PC-9 (cell line): ENCODE measurements around the gene RHOT1. TPM values are rescaled to one million over a fixed set of nuclear protein-coding genes. Genes with fewer than 3 reads are reported as not detected.

Experiments used
- BruUV-seq: library from RNA; stranded (reverse); fragments of 400-500 nt; replicated peaks from 2 replicates; lab custom pipeline; 2021; lab: Mats Ljungman, UMichigan
- CTCF ChIA-PET: fragments of 300-600 bp; sonication (Branson Sonifier 250); formaldehyde crosslinking; loops from one replicate; lab custom pipeline; 2022; ENCODE audit warnings: antibody characterized with exemption; lab: Charles Lee
- POLR2A ChIA-PET: fragments of 300-600 bp; sonication (Branson Sonifier 250); formaldehyde crosslinking; loops from one replicate; lab custom pipeline; 2022; ENCODE audit warnings: antibody characterized with exemption; ENCODE audit not compliant: unreplicated experiment; lab: Charles Lee
- DNase-seq, 2 experiments: peaks; one replicate each; pipeline versions ENCODE4 v3.0.0 to v3.0.0-alpha.2; 2015 to 2022; ENCODE audit warnings: mixed read lengths in 1 of 2
- H2AFZ ChIP-seq: fragments of 200-600 bp; sonication (generic); 2 replicates; pipeline ENCODE4 v1.8.1; 2017; ENCODE audit warnings: antibody characterized with exemption
- H3F3A ChIP-seq: fragments of 200-600 bp; sonication (generic); 2 replicates; pipeline ENCODE4 v1.8.1; 2017; ENCODE audit warnings: antibody characterized with exemption, mild to moderate bottlenecking, low read depth; ENCODE audit not compliant: insufficient read depth
- H3K27ac ChIP-seq: fragments of 200-600 bp; sonication (generic); 2 replicates; pipeline ENCODE4 v1.6.1; 2016; ENCODE audit warnings: mixed run types
- H3K27me3 ChIP-seq: fragments of 200-600 bp; sonication (generic); 2 replicates; pipeline ENCODE4 v1.6.1; 2016; ENCODE audit warnings: low read depth, mixed run types; ENCODE audit not compliant: insufficient read depth
- H3K36me3 ChIP-seq: fragments of 200-600 bp; sonication (generic); 2 replicates; pipeline ENCODE4 v1.6.1; 2016; ENCODE audit warnings: low read depth, mixed run types
- H3K4me1 ChIP-seq: fragments of 200-600 bp; sonication (generic); replicated peaks from 2 replicates; pipeline ENCODE4 v1.6.1; 2016; ENCODE audit warnings: mixed run types; ENCODE audit not compliant: insufficient read depth
- H3K4me2 ChIP-seq: fragments of 200-600 bp; sonication (generic); 2 replicates; pipeline ENCODE4 v1.6.1; 2017; ENCODE audit warnings: mixed run types
- H3K4me3 ChIP-seq: fragments of 200-600 bp; sonication (generic); 2 replicates; pipeline ENCODE4 v1.6.1; 2016; ENCODE audit warnings: mixed run types
- H3K79me2 ChIP-seq: fragments of 200-600 bp; sonication (generic); 2 replicates; pipeline ENCODE4 v1.6.1; 2017; ENCODE audit warnings: low read depth, mixed run types
- H3K9me2 ChIP-seq: fragments of 200-600 bp; sonication (generic); 2 replicates; pipeline ENCODE4 v1.8.1; 2017; ENCODE audit warnings: mild to moderate bottlenecking; ENCODE audit not compliant: insufficient read depth
- H3K9me3 ChIP-seq: fragments of 200-600 bp; sonication (generic); 2 replicates; pipeline ENCODE4 v1.8.1; 2016; ENCODE audit warnings: low read depth; ENCODE audit not compliant: insufficient read depth
- H4K20me1 ChIP-seq: fragments of 200-600 bp; sonication (generic); 2 replicates; pipeline ENCODE4 v1.8.1; 2017; ENCODE audit not compliant: insufficient read depth
- EZH2 ChIP-seq: fragments of 200-600 bp; sonication (generic); IDR thresholded peaks from 2 replicates; pipeline ENCODE4 v1.8.0; 2017; ENCODE audit warnings: antibody characterized with exemption, low read depth
- intact Hi-C: fragments of 100-400 bp; cut with micrococcal nuclease; formaldehyde crosslinking; loops from one replicate; pipeline ENCODE4 v1.10.0; 2022; ENCODE audit not compliant: unreplicated experiment
- total RNA-seq: library from RNA; stranded (reverse); gene quantifications from 2 replicates; pipeline ENCODE4 v1.2.3, GENCODE V29; 2021
- TF ChIP-seq, protein P1 (sequence below): fragments of 200-600 bp; sonication (generic); conservative IDR thresholded peaks from 2 replicates; pipeline ENCODE4 v1.6.1; 2017; ENCODE audit warnings: mixed run types, antibody characterized with exemption, mild to moderate bottlenecking, moderate library complexity

RHOT1 gene
- total RNA-seq, 1 experiment from 2014 or later, result 28.3 TPM

DNA sequence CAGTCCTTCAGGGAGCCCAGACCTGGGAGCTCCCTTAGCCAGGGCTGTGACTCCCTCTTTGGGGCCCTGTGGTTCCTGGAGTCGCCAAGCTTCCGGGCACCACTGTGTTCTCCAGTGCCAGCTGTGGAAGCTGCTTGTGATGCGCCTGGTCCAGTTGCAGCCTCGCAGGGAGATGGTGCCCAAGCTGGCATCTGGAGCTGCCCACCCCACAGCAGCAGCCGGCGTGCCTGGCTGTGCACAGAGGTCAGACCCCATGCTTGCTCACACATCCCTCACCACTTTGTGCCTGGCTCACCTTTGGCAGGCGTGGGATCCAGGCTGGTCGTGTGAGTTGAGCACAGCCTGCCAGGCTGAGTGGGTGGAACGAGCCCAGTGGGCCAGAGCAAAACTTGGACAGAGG lies 18.2 kb downstream of the RHOT1 start:
- Histone ChIP-seq H3F3A (no peaks in the 10 kb centered on the region), H3K4me3 (no peak overlapping the region), H3K9me3 (no peaks in the 10 kb centered on the region), H3K27me3 (no peaks in the 10 kb centered on the region), H3K4me2 (no peak overlapping the region), H3K4me1 (peaks cover 7% of the 10 kb centered on the region; the same call in 1 of the 2 replicates), H3K79me2 (peaks cover 4% of the 10 kb centered on the region; the same call in 1 of the 2 replicates), H3K27ac (no peak overlapping the region), H3K9me2 (no peaks in the 10 kb centered on the region), H3K36me3 (peaks cover 4% of the 10 kb centered on the region; the same call in 1 of the 2 replicates), H4K20me1 (0 out of 2 replicates have a peak, but pooled peaks cover 8% of the 10 kb centered on the region), H2AFZ (no peak overlapping the region)
- BruUV-seq, result no TSS peak
- TF ChIP-seq, protein P1, sequence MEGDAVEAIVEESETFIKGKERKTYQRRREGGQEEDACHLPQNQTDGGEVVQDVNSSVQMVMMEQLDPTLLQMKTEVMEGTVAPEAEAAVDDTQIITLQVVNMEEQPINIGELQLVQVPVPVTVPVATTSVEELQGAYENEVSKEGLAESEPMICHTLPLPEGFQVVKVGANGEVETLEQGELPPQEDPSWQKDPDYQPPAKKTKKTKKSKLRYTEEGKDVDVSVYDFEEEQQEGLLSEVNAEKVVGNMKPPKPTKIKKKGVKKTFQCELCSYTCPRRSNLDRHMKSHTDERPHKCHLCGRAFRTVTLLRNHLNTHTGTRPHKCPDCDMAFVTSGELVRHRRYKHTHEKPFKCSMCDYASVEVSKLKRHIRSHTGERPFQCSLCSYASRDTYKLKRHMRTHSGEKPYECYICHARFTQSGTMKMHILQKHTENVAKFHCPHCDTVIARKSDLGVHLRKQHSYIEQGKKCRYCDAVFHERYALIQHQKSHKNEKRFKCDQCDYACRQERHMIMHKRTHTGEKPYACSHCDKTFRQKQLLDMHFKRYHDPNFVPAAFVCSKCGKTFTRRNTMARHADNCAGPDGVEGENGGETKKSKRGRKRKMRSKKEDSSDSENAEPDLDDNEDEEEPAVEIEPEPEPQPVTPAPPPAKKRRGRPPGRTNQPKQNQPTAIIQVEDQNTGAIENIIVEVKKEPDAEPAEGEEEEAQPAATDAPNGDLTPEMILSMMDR, result no peak
- no peak for TF ChIP-seq EZH2
- intact Hi-C loops, result no loop called here
- DNase-seq, result no peak
- CTCF ChIA-PET, result no interaction called here
- POLR2A ChIA-PET, result interaction anchor here (0.6 kb wide), 1 partner anchor 74 kb away, joined by 3 read pairs; no protein-coding TSS in a partner anchor

DNA sequence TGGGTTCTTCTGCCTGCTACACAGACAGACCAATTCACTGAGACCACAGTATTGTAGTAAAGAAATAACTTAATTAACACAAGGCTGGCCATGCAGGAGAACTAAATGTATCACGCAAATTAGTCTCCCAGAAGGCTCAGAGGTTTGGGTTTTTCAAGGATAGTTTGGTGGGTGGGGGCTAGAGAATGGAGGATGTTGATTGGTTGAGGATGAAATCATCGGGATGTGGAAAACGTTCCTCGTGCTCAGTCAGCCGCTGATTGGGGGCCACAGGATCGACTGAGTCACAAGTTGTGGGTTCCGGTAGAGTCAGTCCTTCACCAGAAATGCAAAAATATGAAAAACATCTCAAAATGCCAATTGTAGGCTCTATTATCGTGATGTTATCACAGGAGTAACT lies 18.7 kb downstream of the RHOT1 start:
- CTCF ChIA-PET, result no interaction called here
- 0 out of 2 replicates have a peak, but pooled peaks cover 8% of the 10 kb centered on the region for H4K20me1 ChIP-seq
- BruUV-seq, result no TSS peak
- POLR2A ChIA-PET, result no interaction called here
- TF ChIP-seq, protein P1, result no peak
- TF ChIP-seq EZH2, result no peak
- H3K9me3 ChIP-seq, result no peaks in the 10 kb centered on the region
- H3K36me3 ChIP-seq, result peaks cover 4% of the 10 kb centered on the region; the same call in 1 of the 2 replicates
- H3K4me1 ChIP-seq, result peaks cover 7% of the 10 kb centered on the region; the same call in 1 of the 2 replicates
- no peaks in the 10 kb centered on the region for H3K9me2 ChIP-seq
- peaks cover 4% of the 10 kb centered on the region; the same call in 1 of the 2 replicates for H3K79me2 ChIP-seq
- no peak overlapping the region for H2AFZ ChIP-seq
- H3K4me2 ChIP-seq, result no peak overlapping the region
- intact Hi-C loops, result no loop called here
- H3K27me3 ChIP-seq, result no peaks in the 10 kb centered on the region
- H3K4me3 ChIP-seq, result no peak overlapping the region
- no peaks in the 10 kb centered on the region for H3F3A ChIP-seq
- H3K27ac ChIP-seq, result no peak overlapping the region
- no peak for DNase-seq

DNA sequence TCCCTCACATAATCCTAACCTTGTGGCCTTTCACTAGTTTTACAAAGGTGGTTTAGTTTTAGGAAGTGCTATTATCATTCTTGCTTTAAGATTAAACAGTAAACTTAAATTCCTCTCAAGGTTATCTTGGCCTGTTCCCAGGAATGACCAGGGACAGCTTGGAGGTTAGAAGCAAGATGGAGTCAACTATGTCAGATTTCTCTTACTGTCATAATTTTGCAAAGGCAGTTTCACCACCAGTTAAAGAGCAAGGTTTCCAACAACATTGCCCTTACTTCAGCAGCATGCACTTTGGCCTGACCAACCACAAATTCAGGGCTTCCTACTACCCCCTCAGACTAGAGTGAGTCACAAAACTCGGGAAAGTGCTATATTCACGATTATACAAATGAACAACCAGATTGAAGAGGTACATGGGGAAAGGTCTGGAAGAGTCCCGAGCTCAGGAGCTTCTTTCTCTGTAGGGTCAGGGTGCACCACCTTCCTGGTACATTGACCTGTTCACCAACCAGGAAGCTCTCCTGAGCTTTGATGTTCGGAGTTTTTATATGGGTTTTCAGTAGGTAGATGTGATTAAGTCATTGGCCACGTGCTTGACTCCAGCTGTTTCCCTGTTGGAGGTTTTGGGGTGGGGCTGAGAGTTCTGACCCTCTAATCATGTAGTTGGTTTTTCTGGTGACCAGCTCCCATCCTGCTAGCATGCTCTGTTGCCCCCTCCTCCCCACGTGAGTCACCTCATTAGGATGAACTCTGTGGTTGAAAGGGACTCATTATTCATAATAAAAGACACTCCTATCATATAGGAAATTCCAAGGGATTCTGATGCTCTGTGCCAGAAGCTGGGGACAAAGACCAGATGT lies 19.4 kb downstream of the RHOT1 start:
- no peak for TF ChIP-seq EZH2
- TF ChIP-seq, protein P1, result no peak
- CTCF ChIA-PET, result no interaction called here
- H3K79me2 ChIP-seq, result peaks cover 4% of the 10 kb centered on the region; the same call in 1 of the 2 replicates
- H3K4me3 ChIP-seq, result no peak overlapping the region
- POLR2A ChIA-PET, result interaction anchor here (0.7 kb wide), 1 partner anchor 302 kb away, joined by 3 read pairs; no protein-coding TSS in a partner anchor
- H3K36me3 ChIP-seq, result peaks cover 8% of the 10 kb centered on the region
- H3K4me2 ChIP-seq, result no peak overlapping the region
- H3K4me1 ChIP-seq, result peaks cover 7% of the 10 kb centered on the region; the same call in 1 of the 2 replicates
- peaks cover 4% of the 10 kb centered on the region; the same call in 1 of the 2 replicates for H3K9me3 ChIP-seq
- intact Hi-C loops, result no loop called here
- no peak overlapping the region for H3K27ac ChIP-seq
- H3F3A ChIP-seq, result no peaks in the 10 kb centered on the region
- H3K9me2 ChIP-seq, result no peaks in the 10 kb centered on the region
- no peak overlapping the region for H2AFZ ChIP-seq
- no peaks in the 10 kb centered on the region for H3K27me3 ChIP-seq
- no TSS peak for BruUV-seq
- 0 out of 2 replicates have a peak, but pooled peaks cover 7% of the 10 kb centered on the region for H4K20me1 ChIP-seq
- peak; percentile 36 to 41 for DNase-seq
